HepG2 (cell line): ENCODE results near the gene ZFP36. TPM values are rescaled to one million over a fixed set of nuclear protein-coding genes. Genes with fewer than 3 reads are reported as not detected.

Experiments
- BCL6 ChIP-seq: IDR thresholded peaks from 2 replicates; pipeline ENCODE4 v1.6.1; 2016; ENCODE audit warnings: missing genetic modification reagents, missing compliant biosample characterization
- CBX1 ChIP-seq: IDR thresholded peaks from one replicate; pipeline ENCODE4 v1.6.1; 2016; ENCODE audit warnings: antibody characterized with exemption, low read depth
- HMGXB3 ChIP-seq: sonication (generic); formaldehyde crosslinking; IDR thresholded peaks from 2 replicates; pipeline ENCODE4 v1.4.0; 2020; ENCODE audit warnings: missing genetic modification reagents, borderline replicate concordance
- KDM6A ChIP-seq: IDR thresholded peaks from 2 replicates; pipeline ENCODE4 v1.6.1; 2016; ENCODE audit warnings: low read depth
- NFIC ChIP-seq: IDR thresholded peaks from 2 replicates; pipeline ENCODE4 v1.6.1; 2012; ENCODE audit warnings: mild to moderate bottlenecking, low read length, inconsistent platforms
- POLR2A ChIP-seq, 2 experiments: IDR thresholded peaks; 2 replicates each; pipeline ENCODE4 v1.6.1; 2011; ENCODE audit warnings: low read depth in 2 of 2, low read length in 2 of 2, mild to moderate bottlenecking in 1 of 2, moderate library complexity in 1 of 2; ENCODE audit not compliant: insufficient read depth in 1 of 2
- RBFOX2 ChIP-seq: fragments of 200-400 bp; formaldehyde crosslinking; IDR thresholded peaks from 2 replicates; pipeline ENCODE4 v1.6.1; 2017; ENCODE audit warnings: low read depth, mild to moderate bottlenecking, low read length
- SRF ChIP-seq: IDR thresholded peaks from 2 replicates; pipeline ENCODE4 v1.6.1; 2011; ENCODE audit warnings: mild to moderate bottlenecking, low read depth, low read length, moderate library complexity
- TMF1 ChIP-seq: sonication (generic); formaldehyde crosslinking; IDR thresholded peaks from 2 replicates; pipeline ENCODE4 v1.8.1; 2022; ENCODE audit warnings: low read depth, missing genetic modification reagents
- ZBTB33 ChIP-seq: sonication (generic); formaldehyde crosslinking; IDR thresholded peaks from 2 replicates; pipeline ENCODE4 v1.4.0; 2020; ENCODE audit warnings: missing genetic modification reagents
- ZNF432 ChIP-seq: sonication (generic); formaldehyde crosslinking; IDR thresholded peaks from 2 replicates; pipeline ENCODE4 v1.5.0; 2020; ENCODE audit warnings: missing genetic modification reagents, mild to moderate bottlenecking, borderline replicate concordance
- ZNF567 ChIP-seq: sonication (generic); formaldehyde crosslinking; IDR thresholded peaks from 2 replicates; pipeline ENCODE4 v1.8.1; 2023; ENCODE audit warnings: mild to moderate bottlenecking, missing genetic modification reagents, borderline replicate concordance
- ZNF615 ChIP-seq: sonication (generic); formaldehyde crosslinking; IDR thresholded peaks from 2 replicates; pipeline ENCODE4 v1.5.0; 2020; ENCODE audit warnings: mild to moderate bottlenecking, missing genetic modification reagents, borderline replicate concordance
- ZNF646 ChIP-seq: sonication (generic); formaldehyde crosslinking; IDR thresholded peaks from 2 replicates; pipeline ENCODE4 v1.9.0; 2021; ENCODE audit warnings: mild to moderate bottlenecking, missing genetic modification reagents
- ZNF704 ChIP-seq: sonication (generic); formaldehyde crosslinking; IDR thresholded peaks from 2 replicates; pipeline ENCODE4 v1.8.1; 2023; ENCODE audit warnings: mild to moderate bottlenecking, inconsistent platforms, moderate library complexity, missing genetic modification reagents, borderline replicate concordance
- polyA plus RNA-seq, 8 experiments: library from polyadenylated mRNA; depleted of rRNA in 3 of 8; stranded (reverse) in 7 of 8; unstranded in 1 of 8; fragments of >200 nt; fragmentation: Illumina TruSeq in 4 of 8; extraction: Trizol in 4 of 8; gene quantifications; 2 replicates each; pipeline versions ENCODE4 v1.2.1 to v1.2.3, GENCODE V29; 2011 to 2016; ENCODE audit warnings: low read depth in 4 of 8, missing spikeins in 1 of 8, mixed read lengths in 1 of 8; ENCODE audit not compliant: insufficient read depth in 1 of 8
- total RNA-seq, 5 experiments: library from RNA; depleted of rRNA; stranded (reverse); fragments of >200 nt; fragmentation: Illumina TruSeq; extraction: Trizol; gene quantifications; 2 replicates each; pipeline ENCODE4 v1.2.3, GENCODE V29; 2016; ENCODE audit warnings: low read depth in 1 of 5

ZFP36 gene
- total and polyA plus RNA-seq, 2 of the 13 experiments (the other 11 are each of a cell fraction or from before 2014, with no cell fraction given), result 1.4 to 1.7 TPM

- TF ChIP-seq HMGXB3 (CRISPR knock-in tag) (no peak), KDM6A (peak; percentile 69; the same call in 1 of the 2 replicates), ZNF646 (peak; percentile 95), NFIC (no peak; the same call in 1 of the 2 replicates), ZNF567 (CRISPR knock-in tag) (no peak), RBFOX2 (no peak; the same call in 1 of the 2 replicates), SRF (no peak), ZNF615 (CRISPR knock-in tag) (peak; percentile 30; the same call in 1 of the 2 replicates), ZNF432 (CRISPR knock-in tag) (no peak), ZBTB33 (CRISPR knock-in tag) (peak; percentile 37; the same call in 1 of the 2 replicates), BCL6 (CRISPR knock-in tag) (no peak; the same call in 1 of the 2 replicates), TMF1 (CRISPR knock-in tag) (peak; percentile 89), ZNF704 (CRISPR knock-in tag) (peak; percentile 93; the same call in 1 of the 2 replicates), CBX1 (no peak), POLR2A (IDR thresholded peaks at IDR 0.05; ENCODE audit: insufficient read depth in 1 of 2, low read depth in 2 of 2, low read length in 2 of 2) (peak; percentile 91 to 97)
Observed at GRCh38 chr19:39401549-39402345, 4.9 kb upstream of the ZFP36 start (continued).
